CD1c-positive myeloid dendritic cell (primary cell): ENCODE results near the gene SHROOM3.

Experiments used
- DNase-seq: peaks from one replicate; pipeline ENCODE4 v3.0.0-alpha.2; 2016; ENCODE audit errors: extremely low spot score

Gene SHROOM3

DNA sequence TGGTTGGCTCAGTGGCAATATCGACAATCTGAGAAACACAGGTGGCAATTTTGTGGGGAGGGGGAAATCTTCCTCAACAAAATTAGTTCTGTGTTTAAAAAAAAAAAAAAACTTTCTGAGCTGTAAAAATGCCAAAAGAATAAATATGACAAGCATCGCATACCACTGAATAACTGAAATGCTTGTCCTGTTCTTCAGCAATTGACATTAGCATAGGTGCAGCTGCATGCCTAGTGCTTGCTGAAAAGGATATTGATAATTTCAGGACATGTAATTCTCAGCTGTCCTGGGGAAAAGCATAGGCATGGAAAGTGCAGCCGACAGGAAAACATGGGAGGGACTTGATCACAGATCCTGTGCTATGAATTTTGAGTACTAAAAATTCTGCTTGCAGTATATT lies 315.7 kb downstream of the SHROOM3 start:
- DNase-seq: no peak

DNA sequence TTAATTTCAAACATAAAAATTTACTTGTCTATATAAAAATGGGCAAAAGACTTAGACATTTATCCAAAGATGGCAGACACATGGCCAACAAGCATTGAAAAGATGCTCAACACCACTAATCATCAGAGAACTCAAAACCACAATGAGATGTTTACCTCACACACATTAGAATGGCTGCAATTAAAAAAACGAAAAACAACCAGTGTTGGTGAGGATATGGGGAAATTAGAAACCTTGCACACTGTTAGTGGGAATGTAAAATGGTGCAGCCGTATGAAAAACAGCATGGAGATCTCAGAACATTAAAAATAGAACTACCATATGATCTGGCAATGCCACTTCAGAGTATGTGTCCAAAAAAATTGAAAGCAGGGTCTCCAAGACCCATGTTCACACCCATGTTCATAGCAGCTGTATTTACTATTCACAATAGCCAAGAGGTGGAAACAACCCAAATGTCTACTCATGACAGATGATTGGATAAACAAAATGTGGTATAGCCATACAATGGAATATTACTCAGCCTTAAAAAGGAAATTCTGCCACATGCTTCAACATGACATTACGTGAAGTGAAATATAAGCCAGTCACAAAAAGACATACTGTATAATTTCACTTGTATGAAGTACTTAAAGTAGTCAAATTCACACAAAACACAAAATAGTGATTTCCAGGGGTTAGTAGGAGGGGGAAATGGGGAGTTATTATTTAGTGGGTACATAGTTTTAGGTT lies 316.7 kb downstream of the SHROOM3 start:
- DNase-seq: no peak

DNA sequence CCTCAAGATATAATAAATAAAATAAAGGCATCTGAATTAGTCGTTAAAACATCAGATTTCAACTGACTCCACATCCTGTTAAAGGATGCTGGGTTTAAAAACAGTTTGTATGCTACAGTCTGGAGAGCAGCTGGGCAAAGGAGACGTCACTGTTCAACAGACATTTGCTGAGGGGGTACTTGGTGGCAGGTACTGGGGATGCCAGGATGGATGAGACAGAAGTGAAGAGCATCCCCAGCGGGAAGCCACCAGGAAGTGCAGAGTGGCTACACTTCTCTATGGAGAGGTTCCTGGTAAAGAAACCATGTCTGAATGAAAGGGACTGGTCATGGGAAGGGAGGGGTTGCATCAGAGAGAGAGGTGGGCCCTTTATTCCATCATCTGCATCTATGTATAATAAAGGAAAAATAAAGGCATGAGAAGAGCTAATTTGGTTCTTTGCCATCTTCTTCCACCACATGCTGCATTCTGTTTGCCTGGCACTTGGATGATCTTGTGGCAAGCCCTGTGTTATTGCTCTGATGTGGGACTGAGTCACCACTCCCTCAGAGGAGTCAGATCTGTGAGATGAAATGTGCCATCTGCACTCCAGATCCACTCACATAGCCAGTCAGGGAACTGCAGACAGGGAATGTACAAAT lies 318.0 kb downstream of the SHROOM3 start:
- DNase-seq: no peak

DNA sequence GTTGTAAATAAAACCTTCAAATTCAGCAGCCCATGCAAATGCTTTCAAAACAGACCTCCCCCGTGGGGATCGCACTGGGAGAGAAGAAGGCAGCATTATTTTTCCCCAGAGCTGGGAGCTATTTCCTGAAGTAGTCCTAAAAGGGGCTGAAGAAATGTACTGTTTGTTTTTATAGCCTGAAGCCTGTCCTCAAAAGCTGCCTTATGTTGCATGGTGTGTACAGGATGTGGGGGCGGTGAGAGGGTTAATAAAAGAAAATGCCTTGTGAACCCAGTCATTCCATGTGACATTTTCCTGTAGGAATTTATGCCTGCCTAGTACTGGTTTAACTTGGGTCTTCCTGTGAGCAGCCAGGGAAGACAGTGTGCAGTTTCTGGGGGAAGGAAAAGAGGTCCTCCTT lies 318.8 kb downstream of the SHROOM3 start:
- DNase-seq: no peak

DNA sequence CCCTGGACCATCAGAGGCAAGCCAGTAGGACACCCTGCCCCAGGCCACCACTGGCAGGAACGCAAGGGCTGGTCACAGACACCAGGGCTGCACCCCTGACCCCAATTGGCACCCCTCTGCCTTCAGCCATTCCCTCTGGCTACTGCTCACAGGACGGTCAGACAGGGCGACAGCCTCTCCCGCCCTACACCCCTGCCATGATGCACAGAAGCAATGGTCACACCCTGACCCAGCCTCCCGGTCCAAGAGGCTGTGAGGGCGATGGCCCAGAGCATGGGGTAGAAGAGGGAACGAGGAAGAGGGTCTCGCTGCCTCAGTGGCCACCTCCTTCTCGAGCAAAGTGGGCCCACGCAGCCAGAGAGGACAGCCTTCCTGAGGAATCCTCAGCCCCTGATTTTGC lies 319.4 kb downstream of the SHROOM3 start:
- DNase-seq: no peak

DNA sequence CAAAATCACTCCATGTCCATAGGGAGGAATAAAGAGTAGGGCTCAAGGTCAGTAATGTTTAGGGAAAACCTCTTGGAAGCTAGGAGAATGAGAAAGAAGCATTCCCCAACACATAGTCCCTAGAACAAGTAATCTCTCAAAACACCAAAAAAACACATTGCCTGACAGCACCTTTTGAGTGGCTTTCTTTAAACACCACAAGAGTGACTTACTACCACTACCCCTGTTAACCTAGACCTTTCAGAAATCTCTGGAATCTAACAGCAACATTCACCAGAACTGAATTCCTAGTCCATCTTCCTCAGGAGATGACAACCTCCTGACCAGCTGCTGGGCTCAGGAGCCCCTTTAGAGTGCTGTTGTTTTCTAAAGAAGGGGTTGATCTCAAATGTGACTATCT lies 320.7 kb downstream of the SHROOM3 start:
- DNase-seq: no peak

DNA sequence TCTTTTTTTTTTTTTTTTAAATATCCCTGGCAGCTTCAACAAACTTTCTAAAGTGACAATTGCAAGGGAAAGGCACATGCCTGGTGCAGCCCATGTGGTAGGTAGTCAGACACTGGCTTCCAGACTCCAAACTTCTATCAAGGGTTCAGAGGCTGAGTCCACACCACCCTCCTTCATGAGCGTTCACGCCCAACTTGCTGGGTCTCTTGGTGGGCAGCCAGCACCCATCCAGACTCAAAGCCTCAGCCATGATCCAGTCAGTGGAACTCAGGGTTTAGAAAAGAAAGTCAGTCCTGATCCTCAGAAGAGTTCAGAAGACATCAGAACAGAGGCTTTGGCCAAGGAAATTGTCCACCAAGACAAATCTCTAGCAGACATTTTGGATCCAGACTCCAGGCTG lies 321.4 kb downstream of the SHROOM3 start:
- DNase-seq: no peak

DNA sequence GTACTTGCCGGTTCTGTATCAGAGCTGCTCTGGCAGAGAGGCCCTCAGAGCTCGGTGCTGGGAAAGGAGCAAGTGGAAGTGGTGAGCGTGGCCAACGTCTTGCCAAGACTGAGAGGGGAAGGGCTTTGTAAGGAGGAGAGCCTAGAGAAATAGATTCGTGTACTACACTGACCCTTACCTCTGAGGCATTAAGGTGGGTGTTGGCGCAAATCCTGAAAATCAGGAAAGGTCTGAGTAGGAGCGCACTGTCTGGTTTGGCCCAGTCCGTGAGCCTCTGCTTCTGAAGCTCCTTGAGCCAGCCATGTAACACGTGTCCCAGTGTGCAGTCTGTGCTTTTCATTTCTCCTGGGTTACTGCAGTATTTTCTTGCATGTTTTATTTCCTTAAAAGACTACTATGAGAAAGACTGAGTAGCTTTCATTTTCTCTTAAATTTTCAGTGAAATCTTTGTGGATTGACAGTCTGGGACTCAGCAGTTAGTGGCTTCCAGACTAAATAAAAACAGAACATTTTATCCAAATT lies 322.4 kb downstream of the SHROOM3 start:
- DNase-seq: no peak

DNA sequence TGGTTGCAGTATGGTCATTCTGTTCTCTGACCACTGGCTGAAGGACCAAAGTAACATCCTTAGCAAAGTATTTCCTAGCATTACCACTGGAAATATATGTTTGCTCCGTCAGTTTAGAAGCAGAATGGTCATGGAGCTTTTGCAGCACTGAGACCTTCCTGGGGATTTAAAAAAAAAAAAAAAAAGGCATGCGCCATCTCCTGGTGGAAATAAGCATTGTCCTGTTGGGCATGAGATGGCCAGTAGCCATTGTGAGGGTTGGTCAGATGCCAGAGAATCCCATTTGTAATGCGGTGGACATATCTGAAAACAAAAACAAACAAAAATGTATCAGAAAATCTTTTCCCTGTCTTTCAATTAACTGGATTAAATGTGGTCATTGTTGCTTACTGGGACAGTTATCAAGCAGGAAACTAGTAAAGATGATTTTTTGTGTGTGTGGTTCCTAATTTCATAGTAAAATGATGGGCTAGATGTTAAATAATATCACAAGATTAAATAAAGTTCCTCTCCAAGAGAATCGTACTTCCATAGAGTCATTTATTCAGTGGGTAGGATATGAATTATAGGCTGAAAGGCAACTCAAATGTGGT lies 323.4 kb downstream of the SHROOM3 start:
- DNase-seq: peak; percentile 48

DNA sequence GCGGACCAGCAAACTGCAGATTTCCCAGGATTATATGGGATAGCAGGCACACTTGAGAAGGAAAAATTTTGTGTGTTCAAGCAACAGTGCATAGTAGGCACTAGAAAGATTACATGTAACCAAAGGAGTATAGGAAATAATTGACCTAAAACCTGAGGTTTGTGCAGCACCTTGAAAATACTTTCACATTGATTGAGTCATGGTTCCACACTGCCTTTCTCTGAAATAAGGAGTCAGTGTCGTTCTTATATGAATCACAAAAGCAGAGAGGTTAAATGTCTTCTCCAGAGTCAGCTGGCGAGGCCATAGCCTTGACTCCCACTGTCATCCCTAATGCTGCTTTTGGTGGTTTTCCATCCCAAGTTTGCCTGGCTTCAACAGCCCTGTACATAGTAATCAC lies 324.0 kb downstream of the SHROOM3 start:
- DNase-seq: no peak

DNA sequence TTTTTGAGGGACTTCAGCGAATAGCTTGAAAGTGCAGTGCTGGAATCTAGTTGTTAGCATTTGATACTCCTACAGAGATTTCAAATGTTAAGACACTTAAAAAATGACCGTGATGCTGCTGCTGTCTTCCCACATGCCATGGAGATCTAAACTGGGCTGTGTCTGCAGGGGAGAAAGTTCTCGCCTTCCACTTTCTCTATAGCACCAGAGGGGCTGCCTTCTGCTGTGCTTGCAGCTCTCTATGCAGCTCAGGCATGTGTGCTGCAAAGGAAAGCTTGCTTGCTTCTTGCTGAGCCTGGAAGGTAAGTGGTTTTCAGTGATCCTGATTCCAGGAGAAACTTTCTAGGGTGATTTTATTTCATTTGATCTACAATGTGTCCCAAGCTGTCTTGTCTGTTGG lies 325.2 kb downstream of the SHROOM3 start:
- no peak for DNase-seq

DNA sequence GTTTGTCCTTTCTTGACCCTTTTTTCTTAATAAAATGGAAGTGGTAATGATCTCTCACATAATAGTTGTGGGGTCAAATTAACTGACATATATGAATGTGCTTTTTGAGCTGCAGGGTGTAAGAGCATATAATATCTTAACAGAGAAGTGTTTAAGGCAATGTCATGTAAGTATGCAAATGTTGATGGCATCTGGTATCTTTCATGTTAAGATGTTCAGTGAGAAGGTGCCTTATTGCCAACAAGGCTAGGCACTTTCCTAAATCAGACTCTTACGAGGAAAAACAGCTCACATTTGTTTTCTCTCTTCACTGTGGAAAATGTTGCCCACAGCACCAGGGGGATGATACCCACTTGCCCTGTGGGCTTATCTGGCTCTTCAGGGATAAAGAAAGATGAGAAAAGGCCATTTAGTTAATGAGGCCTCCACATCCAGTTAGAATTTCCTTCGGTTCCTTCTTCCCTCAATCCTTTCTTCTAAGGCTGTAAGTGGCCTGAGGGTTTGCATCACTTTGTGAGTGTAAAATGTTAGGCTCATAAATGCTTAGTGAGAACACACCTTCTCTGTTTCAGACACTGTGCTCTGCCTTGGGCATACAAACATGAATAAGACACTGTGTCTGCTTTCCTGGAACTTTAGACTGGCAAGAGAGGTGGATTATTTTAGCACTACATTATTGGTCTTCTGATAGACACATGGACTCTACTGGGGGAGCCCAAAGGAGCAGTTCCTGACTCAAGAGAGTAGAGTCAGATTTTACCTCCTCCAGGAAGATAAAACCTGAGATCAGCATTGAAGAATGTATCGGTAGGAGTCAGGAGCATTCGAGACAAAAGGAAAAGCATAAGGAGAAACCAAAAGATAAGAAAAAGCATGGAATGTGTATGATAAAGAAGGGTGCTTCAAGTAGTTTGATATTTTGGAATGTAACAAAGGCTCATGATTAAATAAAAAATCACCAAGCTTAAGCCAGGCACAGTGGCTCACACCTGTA lies 327.4 kb downstream of the SHROOM3 start:
- DNase-seq: no peak

DNA sequence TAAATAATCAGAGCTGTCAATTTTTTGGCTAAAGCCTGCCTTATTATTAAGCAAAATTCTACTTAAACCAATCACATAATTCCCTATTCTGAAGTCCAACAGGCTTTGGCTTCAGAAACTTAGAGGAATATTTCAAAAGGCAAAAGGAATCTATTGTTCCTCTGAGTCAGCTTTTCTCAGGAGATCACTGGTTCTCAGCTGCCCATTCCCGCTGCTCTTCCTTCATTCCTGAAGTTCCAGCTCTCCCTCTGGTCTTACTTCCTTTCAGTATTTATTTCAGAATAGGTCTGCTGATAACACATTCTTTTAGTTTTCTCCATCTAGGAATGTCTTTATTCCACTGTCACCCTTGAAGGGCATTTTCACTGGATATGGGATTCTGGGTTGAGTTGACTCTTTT lies 329.2 kb downstream of the SHROOM3 start:
- DNase-seq: no peak

DNA sequence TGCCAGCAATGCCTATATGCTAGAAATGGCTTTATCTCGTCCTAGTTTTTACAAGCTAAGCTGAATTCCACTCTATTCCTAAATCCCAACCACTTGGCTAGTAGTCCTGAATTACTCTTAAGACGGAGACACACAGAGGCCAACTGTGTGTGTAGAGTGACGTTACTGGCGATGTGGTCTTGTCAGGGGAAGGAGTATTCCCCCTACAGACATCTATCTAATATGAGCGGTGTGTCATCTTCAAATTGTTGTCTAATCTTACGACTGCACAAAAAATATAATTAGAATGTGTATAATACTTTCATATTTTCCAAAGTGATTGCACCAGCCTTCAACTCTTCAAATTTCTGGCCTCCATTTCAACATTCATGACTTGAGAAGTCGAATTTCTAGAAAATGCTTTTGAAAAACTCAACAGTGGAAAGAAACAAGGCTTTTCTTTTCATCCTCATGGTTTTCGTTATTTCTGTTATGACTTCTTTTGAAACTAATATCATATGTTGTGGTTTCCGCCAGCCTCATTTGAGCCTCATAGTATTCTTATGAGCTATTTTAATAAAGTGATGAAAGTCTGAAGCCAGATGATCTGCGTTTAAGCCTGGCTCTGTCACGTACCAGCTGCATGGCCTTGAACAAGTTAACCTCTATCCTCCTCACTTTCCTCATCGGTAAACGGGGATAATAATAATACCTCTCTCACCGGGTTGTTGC lies 330.6 kb downstream of the SHROOM3 start:
- no peak for DNase-seq

DNA sequence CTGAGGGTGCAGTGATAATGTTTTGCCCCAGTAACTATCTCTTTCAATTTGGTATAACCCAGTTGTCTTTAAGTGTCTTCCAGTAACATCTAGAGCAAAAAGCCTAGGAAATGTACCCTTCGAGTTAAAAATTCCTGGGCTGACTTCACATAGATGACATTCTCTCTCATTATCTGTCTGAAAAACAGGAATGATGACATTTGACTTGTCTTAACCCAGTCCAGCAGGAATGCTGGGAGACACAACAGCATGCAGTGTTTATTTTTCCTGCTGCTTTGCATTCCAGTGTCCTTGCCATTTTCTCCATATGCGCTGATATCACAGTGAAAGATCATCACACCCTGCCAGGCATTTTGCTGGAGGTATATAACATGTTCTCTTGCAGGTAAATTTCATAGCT lies 333.0 kb downstream of the SHROOM3 start:
- no peak for DNase-seq

DNA sequence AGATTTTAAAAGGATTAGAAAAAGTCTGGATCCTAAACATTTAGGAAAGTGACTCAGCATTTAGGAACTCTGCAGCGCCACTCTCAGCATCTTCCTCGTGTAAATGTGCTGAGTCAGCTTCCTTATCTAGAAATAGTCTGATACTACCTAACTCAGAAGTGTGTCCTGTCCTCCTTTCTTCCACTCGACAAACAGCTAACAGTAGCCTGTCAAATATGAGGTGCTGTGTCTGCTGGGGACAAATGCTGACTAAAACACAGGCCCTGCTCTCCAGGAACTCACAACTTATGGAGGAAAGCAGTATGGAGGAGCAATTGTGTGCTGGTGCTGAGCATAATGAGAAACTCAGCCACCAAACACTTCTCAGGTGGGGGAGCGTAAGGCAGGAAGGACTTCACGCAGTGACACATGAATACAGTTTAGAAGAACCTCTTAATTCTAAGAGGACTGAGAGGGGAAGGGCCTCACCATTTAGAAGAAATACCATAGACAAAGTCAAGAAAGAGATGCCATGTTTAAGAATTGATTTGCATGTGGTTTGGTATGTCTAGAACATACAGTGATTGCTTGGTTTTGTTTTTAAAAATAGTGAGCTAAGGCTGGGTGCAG lies 337.6 kb downstream of the SHROOM3 start:
- no peak for DNase-seq

DNA sequence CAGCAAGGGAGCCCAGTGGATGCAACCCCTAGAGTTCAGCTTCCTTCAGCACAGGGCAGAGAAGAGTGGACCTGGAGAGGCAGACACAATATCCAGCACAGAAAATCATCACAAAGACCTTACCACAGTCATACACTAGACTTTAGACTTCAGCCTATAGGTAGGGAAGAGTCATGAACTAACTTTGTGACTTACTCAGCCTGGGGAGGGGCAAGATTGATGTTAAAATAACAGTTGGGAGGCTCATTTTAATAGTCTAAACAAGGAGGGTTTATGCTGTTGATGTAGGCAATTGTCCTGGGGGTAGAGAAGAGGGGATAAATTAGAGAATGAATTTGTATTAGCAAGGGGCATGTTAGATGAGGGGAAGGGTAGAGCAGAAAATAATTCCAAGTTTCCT lies 338.7 kb downstream of the SHROOM3 start:
- DNase-seq: no peak

DNA sequence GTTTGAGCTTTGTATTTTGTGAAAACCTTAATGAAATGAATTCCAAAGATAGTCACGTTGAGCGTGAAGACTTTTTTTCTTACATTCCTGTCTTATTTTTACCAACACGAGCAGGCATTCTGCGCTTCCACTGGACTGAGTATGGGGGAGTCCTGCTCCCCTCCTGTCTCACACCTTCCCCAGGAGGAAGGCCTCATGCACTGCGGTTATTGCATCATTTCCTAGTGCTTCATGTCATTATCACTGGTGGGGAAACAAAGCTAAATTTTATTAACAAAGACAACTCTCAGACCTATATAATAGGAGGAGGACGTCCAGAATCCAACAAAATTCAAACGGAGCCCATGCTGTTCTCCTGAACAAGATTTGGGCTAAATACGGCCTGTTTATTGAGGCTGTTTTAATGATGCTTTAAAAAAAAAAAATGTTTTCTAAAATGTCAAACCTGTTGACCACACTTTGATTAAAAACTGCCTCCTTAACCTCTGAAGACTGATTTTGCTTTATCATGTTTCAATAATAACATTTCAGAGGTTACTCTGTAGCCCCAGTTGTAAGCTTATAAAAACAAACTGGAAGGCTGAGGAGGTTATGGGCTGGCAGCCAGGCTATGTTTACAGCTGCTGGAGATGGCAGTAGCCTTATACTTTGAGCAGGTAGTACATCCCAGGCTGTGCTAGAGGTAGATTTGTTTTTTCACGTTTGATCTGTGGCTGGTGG lies 344.9 kb downstream of the SHROOM3 start:
- DNase-seq: no peak

DNA sequence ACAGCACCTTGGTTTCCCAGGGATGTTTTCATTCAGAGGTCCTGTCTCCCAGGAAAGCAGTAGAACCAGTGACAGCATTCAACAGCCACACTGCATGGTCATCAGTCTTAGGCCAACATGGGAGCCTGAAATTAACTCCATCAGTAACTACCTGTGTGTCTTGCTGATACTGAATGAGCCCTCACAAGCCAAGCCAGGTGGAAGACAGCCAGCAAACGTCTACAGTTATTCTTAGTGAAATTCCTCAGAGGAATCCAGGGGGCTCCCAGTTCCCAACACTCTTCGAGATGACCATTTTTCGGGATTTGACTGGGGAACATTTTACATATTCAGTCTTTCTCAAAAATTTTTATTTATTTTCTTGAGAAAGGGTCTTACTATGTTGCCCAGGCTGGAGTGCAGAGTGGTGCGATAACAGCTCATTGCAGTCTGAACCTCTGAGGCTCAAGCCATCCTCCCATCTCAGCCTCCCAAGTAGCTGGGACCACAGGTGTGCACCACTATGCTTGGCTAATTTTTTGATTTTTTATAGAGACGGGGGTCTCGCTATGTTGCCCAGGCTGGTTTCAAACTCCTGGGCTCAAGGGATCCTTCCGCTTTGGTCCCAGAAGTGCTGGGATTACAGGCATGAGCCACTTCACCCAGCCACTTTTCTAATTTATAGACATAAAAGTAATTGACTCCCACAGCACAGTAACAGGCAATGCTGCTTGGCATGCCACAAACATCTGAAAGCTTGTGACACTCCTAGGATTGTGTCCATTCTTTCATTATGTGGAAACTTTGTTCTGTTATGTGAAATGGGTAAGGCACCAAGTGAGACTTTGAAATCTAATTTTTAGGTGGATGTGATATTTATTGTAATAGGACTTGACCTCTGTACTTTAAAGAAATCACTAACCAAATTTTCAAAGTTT lies 346.0 kb downstream of the SHROOM3 start:
- no peak for DNase-seq
